Measurements from ENCODE around the gene CHIA.

- no peak for TF ChIP-seq ATF2 (IDR thresholded peaks at IDR 0.05; ENCODE audit: low read length)
- TF ChIP-seq CBX5 (IDR thresholded peaks at IDR 0.05; ENCODE audit: low read depth, low read length) = no peak
- no peak for TF ChIP-seq JUN (IDR thresholded peaks at IDR 0.05; ENCODE audit: low read depth, low read length)
- TF ChIP-seq MAX (IDR thresholded peaks at IDR 0.05) = no peak; the same call in 1 of the 2 replicates
- TF ChIP-seq CTCF (IDR thresholded peaks at IDR 0.05; ENCODE audit: control extremely low read depth in 1 of 3, insufficient read depth in 1 of 3, low read depth in 1 of 3, low read length in 3 of 3) = no peak
- no peak for TF ChIP-seq YY1 (IDR thresholded peaks at IDR 0.05; ENCODE audit: low read depth, low read length)
- no peak for TF ChIP-seq POLR2AphosphoS5 (IDR thresholded peaks at IDR 0.05; ENCODE audit: low read depth, low read length)
- no peak for TF ChIP-seq POLR2A (IDR thresholded peaks at IDR 0.05; ENCODE audit: control extremely low read depth in 1 of 2, low read depth in 2 of 2, low read length in 2 of 2)
- TF ChIP-seq RAD21 (IDR thresholded peaks at IDR 0.05 in 1 of 2, conservative IDR thresholded peaks at IDR 0.05 in 1 of 2; ENCODE audit: low read depth in 2 of 2, low read length in 2 of 2) = no peak
- no peak for TF ChIP-seq SRF (IDR thresholded peaks at IDR 0.05; ENCODE audit: low read depth, low read length)
- TF ChIP-seq CEBPB (IDR thresholded peaks at IDR 0.05; ENCODE audit: low read depth, low read length) = no peak
These were observed 19.2 kb upstream of the CHIA start for GRCh38 chr1:111271464-111271801.
